ENCODE results near the gene SEMA3D. TPM values are rescaled to one million over a fixed set of nuclear protein-coding genes. Genes with fewer than 3 reads are reported as not detected.

SEMA3D gene
- polyA plus RNA-seq, 1 donor from 2014 or later, result 1.6 TPM

- no peaks in the 10 kb centered on the region for H3K79me2 ChIP-seq (replicated peaks; ENCODE audit: insufficient read depth, low read length)
- H3K4me3 ChIP-seq (ENCODE audit: low read length), result no peak overlapping the region
- no peak for TF ChIP-seq POLR2AphosphoS5 (IDR thresholded peaks at IDR 0.05)
- TF ChIP-seq EZH2 (IDR thresholded peaks at IDR 0.05; ENCODE audit: borderline replicate concordance, insufficient read depth, low read length, poor library complexity, severe bottlenecking), result no peak
- no peak for TF ChIP-seq TAF1 (IDR thresholded peaks at IDR 0.05; ENCODE audit: low read depth)
- TF ChIP-seq EP300 (conservative IDR thresholded peaks at IDR 0.05; ENCODE audit: poor library complexity, severe bottlenecking), result no peak
- TF ChIP-seq MXI1 (conservative IDR thresholded peaks at IDR 0.05; ENCODE audit: poor library complexity, severe bottlenecking), result no peak
- TF ChIP-seq REST (IDR thresholded peaks at IDR 0.05; ENCODE audit: borderline replicate concordance), result no peak
- no peaks in the 10 kb centered on the region for H3K9me3 ChIP-seq (ENCODE audit: low read length)
- no peaks in the 10 kb centered on the region for H3F3A ChIP-seq (ENCODE audit: insufficient read depth, low read length, poor library complexity, severe bottlenecking)
- no peaks in the 10 kb centered on the region for H3K27me3 ChIP-seq (ENCODE audit: insufficient read depth, low read depth, low read length)
- no peaks in the 10 kb centered on the region for H3K36me3 ChIP-seq (ENCODE audit: insufficient read depth, low read length)
- no peak overlapping the region for H3K27ac ChIP-seq (ENCODE audit: low read length)
- H2AFZ ChIP-seq (ENCODE audit: low read depth, low read length), result no peak overlapping the region
- no peak overlapping the region for H3K4me2 ChIP-seq (ENCODE audit: low read length)
- H3K9ac ChIP-seq (ENCODE audit: low read length), result no peak overlapping the region
- H4K20me1 ChIP-seq (ENCODE audit: insufficient read depth), result no peaks in the 10 kb centered on the region
- H3K9me2 ChIP-seq (ENCODE audit: insufficient read depth, low read length), result no peaks in the 10 kb centered on the region
Measured at GRCh38 chr7:85061456-85061855, 125.4 kb downstream of the SEMA3D start.

- H3K36me3 ChIP-seq (ENCODE audit: insufficient read depth, low read length), result no peaks in the 10 kb centered on the region
- no peaks in the 10 kb centered on the region for H3F3A ChIP-seq (ENCODE audit: insufficient read depth, low read length, poor library complexity, severe bottlenecking)
- no peak overlapping the region for H3K4me3 ChIP-seq (ENCODE audit: low read length)
- H4K20me1 ChIP-seq (ENCODE audit: insufficient read depth), result no peaks in the 10 kb centered on the region
- no peaks in the 10 kb centered on the region for H3K9me2 ChIP-seq (ENCODE audit: insufficient read depth, low read length)
- no peaks in the 10 kb centered on the region for H3K9me3 ChIP-seq (ENCODE audit: low read length)
- TF ChIP-seq EZH2 (IDR thresholded peaks at IDR 0.05; ENCODE audit: borderline replicate concordance, insufficient read depth, low read length, poor library complexity, severe bottlenecking) (no peak), REST (IDR thresholded peaks at IDR 0.05; ENCODE audit: borderline replicate concordance) (no peak), EP300 (conservative IDR thresholded peaks at IDR 0.05; ENCODE audit: poor library complexity, severe bottlenecking) (no peak), RAD21 (conservative IDR thresholded peaks at IDR 0.05) (no peak)
- no peak overlapping the region for H3K27ac ChIP-seq (ENCODE audit: low read length)
- no peaks in the 10 kb centered on the region for H3K79me2 ChIP-seq (replicated peaks; ENCODE audit: insufficient read depth, low read length)
- no peak overlapping the region for H3K4me2 ChIP-seq (ENCODE audit: low read length)
- no peaks in the 10 kb centered on the region for H3K27me3 ChIP-seq (ENCODE audit: insufficient read depth, low read depth, low read length)
- no peak overlapping the region for H3K9ac ChIP-seq (ENCODE audit: low read length)
- H2AFZ ChIP-seq (ENCODE audit: low read depth, low read length), result no peak overlapping the region
Measured at GRCh38 chr7:85060696-85061095, 126.2 kb downstream of the SEMA3D start.

All from neural cell (in vitro differentiated cells).